Iris pigment epithelial cell (primary cell): ENCODE measurements around the gene PRDX3.

Source experiments
- DNase-seq: peaks from one replicate; pipeline ENCODE4 v3.0.0-alpha.2; 2011; ENCODE audit warnings: low read depth

Gene PRDX3

DNA sequence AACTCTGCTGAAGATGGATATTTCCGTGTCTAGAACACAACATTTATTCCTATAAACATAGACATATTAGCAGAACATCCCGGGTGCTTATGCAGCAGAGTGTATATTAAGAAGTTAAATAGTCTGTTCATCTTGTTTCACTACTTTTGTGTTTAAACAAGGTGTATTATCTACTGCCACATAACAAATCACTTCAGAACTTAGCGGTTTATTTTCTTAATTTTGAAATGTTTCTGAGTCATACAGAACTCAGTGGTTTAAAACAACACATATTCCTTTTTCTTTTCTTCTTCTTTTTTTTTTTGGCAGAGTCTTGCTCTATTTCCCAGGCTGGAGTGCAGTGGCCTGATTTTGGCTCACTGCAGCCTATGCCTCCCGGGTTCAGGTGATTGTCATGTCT, 48.9 kb downstream of the PRDX3 start:
- no peak for DNase-seq

DNA sequence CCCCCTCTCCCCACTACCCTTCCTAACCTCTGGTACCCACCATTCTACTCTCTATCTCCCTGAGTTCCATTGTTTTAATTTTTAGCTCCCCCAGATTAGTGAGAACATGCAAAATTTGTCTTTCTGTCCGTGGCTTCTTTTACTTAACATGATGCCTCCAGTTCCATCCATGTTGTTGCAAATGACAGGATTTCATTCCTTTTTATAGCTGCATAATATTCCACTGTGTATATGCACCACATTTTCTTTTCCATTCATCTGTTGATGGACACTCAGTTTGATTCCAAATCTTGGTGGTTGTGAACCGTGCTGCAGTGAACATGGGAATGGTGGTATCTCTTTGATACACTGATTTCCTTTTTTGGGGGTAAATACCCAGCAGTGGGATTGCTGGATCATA, 52.7 kb downstream of the PRDX3 start:
- no peak for DNase-seq

DNA sequence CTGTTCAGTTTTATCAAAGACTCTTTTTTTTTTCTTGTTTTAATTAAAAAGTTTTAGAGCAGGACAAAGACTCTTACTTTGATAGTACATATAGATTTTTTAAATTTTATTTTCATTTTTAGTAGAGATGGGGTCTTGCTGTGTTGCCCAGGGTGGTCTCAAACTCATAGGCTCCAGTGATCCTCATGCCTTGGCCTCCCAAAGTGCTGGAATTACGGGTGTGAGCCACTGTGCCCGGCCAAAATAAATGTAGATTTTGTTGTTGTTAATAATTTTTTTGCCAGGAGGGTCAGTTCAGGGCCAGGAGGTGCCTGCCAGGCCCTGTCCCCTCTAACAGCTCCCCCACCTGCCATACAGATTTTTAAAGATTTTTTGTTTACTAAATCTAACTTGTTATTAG, 57.7 kb downstream of the PRDX3 start:
- no peak for DNase-seq

DNA sequence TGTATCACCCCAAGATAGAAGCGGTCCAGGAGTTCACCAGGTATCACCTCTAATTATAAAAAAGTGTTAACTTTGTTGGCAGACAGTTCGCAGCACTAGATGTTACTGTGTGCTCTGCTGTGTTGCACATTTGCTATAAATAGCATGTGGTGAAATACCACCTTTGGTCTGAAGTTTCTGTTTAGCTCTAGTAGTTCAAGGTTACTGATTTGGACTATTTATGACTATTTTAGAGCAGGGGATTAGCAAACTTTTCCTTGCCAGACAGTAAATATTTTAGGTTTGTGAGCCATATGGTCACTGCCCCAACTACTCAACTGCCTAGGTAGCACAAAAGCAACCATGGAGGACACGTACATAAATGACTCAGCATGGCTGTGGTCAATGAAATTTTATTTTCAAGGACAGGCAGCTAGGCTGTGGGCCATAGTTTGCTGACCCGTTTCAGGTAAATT, 58.2 kb downstream of the PRDX3 start:
- DNase-seq = peak; percentile 89

DNA sequence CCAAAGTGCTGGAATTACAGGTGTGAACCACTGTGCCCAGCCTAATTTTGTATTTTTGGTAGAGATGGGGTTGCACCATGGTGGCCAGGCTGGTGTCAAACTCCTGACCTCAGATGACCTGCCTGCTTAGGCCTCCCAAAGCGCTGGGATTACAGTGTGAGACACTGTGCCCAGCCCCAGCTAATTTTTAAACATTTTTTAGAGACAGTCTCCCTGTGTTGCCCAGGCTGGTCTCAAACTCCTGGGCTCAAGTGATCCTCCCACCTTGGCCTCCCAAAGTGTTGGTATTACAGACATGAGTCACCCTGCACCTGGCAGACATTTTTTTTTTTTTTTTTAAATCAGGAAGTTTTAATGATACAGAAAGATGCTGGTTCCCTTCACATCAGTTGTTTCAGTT, 59.2 kb downstream of the PRDX3 start:
- no peak for DNase-seq

DNA sequence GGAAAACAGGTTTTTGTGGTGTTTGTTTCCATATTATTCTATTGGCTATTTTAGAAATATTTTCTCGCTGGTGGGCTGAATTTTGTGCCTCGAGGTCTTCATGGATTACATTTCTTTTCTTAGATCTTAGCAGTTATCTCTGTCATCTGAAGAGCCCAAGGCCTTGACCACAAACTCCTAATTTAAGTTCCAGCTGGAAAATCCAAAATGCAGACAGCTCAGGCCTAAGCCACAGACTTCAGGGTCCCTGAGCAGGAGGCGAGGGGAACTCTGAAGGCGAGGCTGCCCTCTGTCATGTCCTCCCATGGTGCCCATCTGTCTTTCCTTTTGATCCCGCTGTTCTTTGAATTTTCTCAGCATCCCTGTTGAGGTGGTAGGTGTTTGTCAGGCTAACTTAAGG, 60.4 kb downstream of the PRDX3 start:
- DNase-seq = no peak
